Stomach smooth muscle (tissue), 2 donors: ENCODE measurements around the gene TACSTD2.
"Not testable (repeated sequence)": the region's sequence is repeated elsewhere in the genome, so short reads cannot be mapped to it uniquely, and the experiment has no call there.

Source experiments
- H3K27ac ChIP-seq: one replicate; pipeline ENCODE4 v1.7.0; 2013; ENCODE audit warnings: mild to moderate bottlenecking, low read length, inconsistent platforms
- H3K27me3 ChIP-seq, 2 donors: one replicate each; pipeline ENCODE4 v1.7.0; 2013; ENCODE audit warnings: low read length in 2 of 2; ENCODE audit not compliant: insufficient read depth in 2 of 2, control insufficient read depth in 1 of 2
- H3K36me3 ChIP-seq, 2 donors: one replicate each; pipeline ENCODE4 v1.7.0; 2013; ENCODE audit warnings: low read length in 2 of 2; ENCODE audit not compliant: control insufficient read depth in 2 of 2, insufficient read depth in 2 of 2
- H3K4me1 ChIP-seq: one replicate; pipeline ENCODE4 v1.7.0; 2013; ENCODE audit warnings: low read length; ENCODE audit not compliant: control insufficient read depth, insufficient read depth
- H3K4me3 ChIP-seq, 2 donors: one replicate each; pipeline ENCODE4 v1.7.0; 2013; ENCODE audit warnings: low read length in 2 of 2
- H3K9ac ChIP-seq, 2 donors: one replicate each; pipeline ENCODE4 v1.7.0; 2013; ENCODE audit warnings: low read length in 2 of 2, mild to moderate bottlenecking in 1 of 2
- H3K9me3 ChIP-seq, 2 donors: one replicate each; pipeline ENCODE4 v1.7.0; 2013; ENCODE audit warnings: low read length in 2 of 2; ENCODE audit not compliant: control insufficient read depth in 2 of 2
- donor health status: healthy.
- donor health status: Pancreatic carcinoma.

The TACSTD2 gene

GRCh38 chr1:58588396-58588795 is 11.3 kb upstream of the TACSTD2 start:
- Histone ChIP-seq H3K9me3 (no peaks in the 10 kb centered on the region), H3K4me3 (no peak overlapping the region), H3K9ac (no peak overlapping the region), H3K27ac (no peak overlapping the region), H3K36me3 (no peaks in the 10 kb centered on the region), H3K27me3 (no peaks in the 10 kb centered on the region), H3K4me1 (peaks cover 23% of the 10 kb centered on the region)

GRCh38 chr1:58587667-58588066 is 10.6 kb upstream of the TACSTD2 start:
- Histone ChIP-seq H3K4me3 (no peak overlapping the region), H3K27ac (no peak overlapping the region), H3K27me3 (no peaks in the 10 kb centered on the region), H3K4me1 (peaks cover 20% of the 10 kb centered on the region), H3K36me3 (no peaks in the 10 kb centered on the region), H3K9me3 (no peaks in the 10 kb centered on the region), H3K9ac (no peak overlapping the region)

GRCh38 chr1:58586271-58586670 is 9.2 kb upstream of the TACSTD2 start:
- H3K27ac ChIP-seq: no peak overlapping the region
- peaks cover 10% of the 10 kb centered on the region for H3K4me1 ChIP-seq
- H3K36me3 ChIP-seq: no peaks in the 10 kb centered on the region
- H3K9ac ChIP-seq: no peak overlapping the region
- H3K4me3 ChIP-seq: no peak overlapping the region
- no peaks in the 10 kb centered on the region for H3K9me3 ChIP-seq
- H3K27me3 ChIP-seq: no peaks in the 10 kb centered on the region

GRCh38 chr1:58585581-58586151 is 8.6 kb upstream of the TACSTD2 start:
- Histone ChIP-seq H3K4me1 (peaks cover 10% of the 10 kb centered on the region), H3K36me3 (no peaks in the 10 kb centered on the region), H3K27ac (no peak overlapping the region), H3K27me3 (no peaks in the 10 kb centered on the region), H3K9me3 (no peaks in the 10 kb centered on the region), H3K9ac (no peak overlapping the region), H3K4me3 (no peak overlapping the region)

GRCh38 chr1:58585166-58585565 is 8.1 kb upstream of the TACSTD2 start:
- H3K27me3 ChIP-seq: no peaks in the 10 kb centered on the region
- H3K4me3 ChIP-seq: no peak overlapping the region
- peaks cover 10% of the 10 kb centered on the region for H3K4me1 ChIP-seq
- no peak overlapping the region for H3K9ac ChIP-seq
- H3K9me3 ChIP-seq: no peaks in the 10 kb centered on the region
- H3K36me3 ChIP-seq: no peaks in the 10 kb centered on the region
- no peak overlapping the region for H3K27ac ChIP-seq

- H3K9me3 ChIP-seq: no peaks in the 10 kb centered on the region
- no peak overlapping the region for H3K4me3 ChIP-seq
- no peak overlapping the region for H3K9ac ChIP-seq
- H3K4me1 ChIP-seq: peaks cover 10% of the 10 kb centered on the region
- no peaks in the 10 kb centered on the region for H3K36me3 ChIP-seq
- no peak overlapping the region for H3K27ac ChIP-seq
- H3K27me3 ChIP-seq: peaks cover 0 to 2% of the 10 kb centered on the region in 2 donors
Observed at GRCh38 chr1:58584082-58584895, 7.2 kb upstream of the TACSTD2 start.

GRCh38 chr1:58583496-58583895 is 6.4 kb upstream of the TACSTD2 start:
- no peaks in the 10 kb centered on the region for H3K9me3 ChIP-seq
- no peak overlapping the region for H3K27ac ChIP-seq
- H3K4me3 ChIP-seq: no peak overlapping the region
- H3K27me3 ChIP-seq: peaks cover 0 to 2% of the 10 kb centered on the region in 2 donors
- no peaks in the 10 kb centered on the region for H3K36me3 ChIP-seq
- peaks cover 10% of the 10 kb centered on the region for H3K4me1 ChIP-seq
- H3K9ac ChIP-seq: no peak overlapping the region

GRCh38 chr1:58582143-58582542 is 5.1 kb upstream of the TACSTD2 start:
- H3K27me3 ChIP-seq, H3K9ac ChIP-seq, H3K36me3 ChIP-seq, H3K27ac ChIP-seq, H3K4me1 ChIP-seq, H3K9me3 ChIP-seq, H3K4me3 ChIP-seq: not testable (repeated sequence)

- no peak overlapping the region for H3K27ac ChIP-seq
- no peaks in the 10 kb centered on the region for H3K9me3 ChIP-seq
- peaks cover 13% of the 10 kb centered on the region for H3K4me1 ChIP-seq
- H3K27me3 ChIP-seq: peaks cover 7 to 14% of the 10 kb centered on the region in 2 donors
- no peak overlapping the region for H3K4me3 ChIP-seq
- H3K9ac ChIP-seq: no peak overlapping the region
- no peaks in the 10 kb centered on the region for H3K36me3 ChIP-seq
Observed at GRCh38 chr1:58581641-58582040, 4.6 kb upstream of the TACSTD2 start.

- H3K36me3 ChIP-seq: no peaks in the 10 kb centered on the region
- H3K4me3 ChIP-seq: no peak overlapping the region
- peaks cover 18 to 27% of the 10 kb centered on the region in 2 donors for H3K27me3 ChIP-seq
- no peak overlapping the region for H3K9ac ChIP-seq
- H3K4me1 ChIP-seq: peaks cover 18% of the 10 kb centered on the region
- H3K9me3 ChIP-seq: no peaks in the 10 kb centered on the region
- H3K27ac ChIP-seq: no peak overlapping the region
Observed at GRCh38 chr1:58580186-58580585, 3.1 kb upstream of the TACSTD2 start.

- Histone ChIP-seq H3K9me3 (no peaks in the 10 kb centered on the region), H3K36me3 (no peaks in the 10 kb centered on the region), H3K4me3 (no peak overlapping the region), H3K27me3 (peaks cover 29 to 36% of the 10 kb centered on the region in 2 donors), H3K27ac (no peak overlapping the region), H3K9ac (no peak overlapping the region), H3K4me1 (peaks cover 8% of the 10 kb centered on the region)
Observed at GRCh38 chr1:58577654-58578030, 590 bp upstream of the TACSTD2 start.
